K562 (cell line): ENCODE measurements around the gene GLT6D1. TPM values are rescaled to one million over a fixed set of nuclear protein-coding genes. Genes with fewer than 3 reads are reported as not detected.

ENCODE experiments used
- ATAC-seq: fragments of 200-7000 bp; cut with Tn5 transposase; 3 replicates; pipeline ENCODE4 v1.9.1; 2020; ENCODE audit warnings: moderate library complexity
- BruUV-seq: library from RNA; stranded (reverse); fragments of 400-500 nt; replicated peaks from 2 replicates; lab custom pipeline; 2021; lab: Mats Ljungman, UMichigan
- CTCF ChIA-PET: fragments of 300-600 bp; formaldehyde crosslinking; extraction: SDS; loops from one replicate; lab custom pipeline; 2021; ENCODE audit warnings: low intra/inter-chr PET ratio; lab: Yijun Ruan, JAX
- POLR2A ChIA-PET: fragments of 300-600, 350-650 bp; sonication (Branson Sonifier 250); formaldehyde crosslinking; extraction: SDS; loops from one replicate; lab custom pipeline; 2021; ENCODE audit warnings: antibody characterized with exemption, inconsistent platforms; lab: Yijun Ruan, JAX
- DNase-seq, 4 experiments: peaks; one replicate each; pipeline versions ENCODE4 v3.0.0 to v3.0.0-alpha.2; 2011 to 2018; ENCODE audit warnings: low spot score in 3 of 4, mixed read lengths in 3 of 4; ENCODE audit errors: extremely low read depth in 1 of 4
- FAIRE-seq: peaks from 2 replicates; lab custom pipeline; 2011; peaks lifted over from hg19 to GRCh38; lab: Jason Lieb, UNC
- H2AFZ ChIP-seq: 2 replicates; pipeline ENCODE4 v1.6.0; 2011; ENCODE audit warnings: low read depth, low read length, control low read depth, inconsistent platforms
- H3K27ac ChIP-seq: fragments of 200-600 bp; 3 replicates; pipeline ENCODE4 v1.8.0; 2011; ENCODE audit warnings: low read depth, mild to moderate bottlenecking, control low read depth, inconsistent platforms, low read length, moderate library complexity, mixed read lengths; ENCODE audit errors: extremely low read depth
- H3K27me3 ChIP-seq, 2 experiments: fragments of 300-600 bp in 1 of 2; 2 replicates in 1 of 2; 3 replicates in 1 of 2; pipeline versions ENCODE4 v1.6.0 to v1.8.0; 2011; ENCODE audit warnings: inconsistent platforms in 2 of 2, low read length in 2 of 2, mild to moderate bottlenecking in 1 of 2, mixed read lengths in 1 of 2, moderate library complexity in 1 of 2; ENCODE audit not compliant: control insufficient read depth in 2 of 2, insufficient read depth in 2 of 2
- H3K36me3 ChIP-seq: fragments of 300-600 bp; 3 replicates; pipeline ENCODE4 v1.8.0; 2011; ENCODE audit warnings: mild to moderate bottlenecking, low read length, inconsistent platforms; ENCODE audit not compliant: control insufficient read depth, insufficient read depth
- H3K4me1 ChIP-seq, 2 experiments: fragments of 200-600 bp in 1 of 2; replicated peaks in 1 of 2; 2 replicates in 1 of 2; 3 replicates in 1 of 2; pipeline versions ENCODE4 v1.5.1 to v1.8.0; 2011; ENCODE audit warnings: inconsistent platforms in 2 of 2, low read length in 2 of 2, mild to moderate bottlenecking in 1 of 2, mixed read lengths in 1 of 2, moderate library complexity in 1 of 2; ENCODE audit not compliant: control insufficient read depth in 2 of 2, insufficient read depth in 2 of 2
- H3K4me2 ChIP-seq: 2 replicates; pipeline ENCODE4 v1.6.1; 2011; ENCODE audit warnings: low read length, control low read depth, inconsistent platforms, mixed read lengths; ENCODE audit not compliant: insufficient read depth
- H3K4me3 ChIP-seq: fragments of 200-600 bp; sonication (generic), shearing (Covaris generic); 2 replicates; pipeline ENCODE4 v1.5.1; 2016; ENCODE audit warnings: control low read depth, inconsistent platforms
- H3K79me2 ChIP-seq: fragments of 200-600 bp; 3 replicates; pipeline ENCODE4 v1.8.0; 2011; ENCODE audit warnings: low read length, inconsistent platforms; ENCODE audit not compliant: control insufficient read depth, insufficient read depth
- H3K9ac ChIP-seq, 2 experiments: 2 replicates each; pipeline versions ENCODE4 v1.6.0 to v1.6.1; 2011; ENCODE audit warnings: low read depth in 2 of 2, low read length in 2 of 2, control low read depth in 1 of 2, inconsistent platforms in 1 of 2, mild to moderate bottlenecking in 1 of 2, mixed read lengths in 1 of 2; ENCODE audit not compliant: insufficient read depth in 1 of 2
- H3K9me1 ChIP-seq: one replicate; pipeline ENCODE4 v1.6.0; 2011; ENCODE audit warnings: inconsistent platforms, mild to moderate bottlenecking, low read length, moderate library complexity; ENCODE audit not compliant: control insufficient read depth, insufficient read depth
- H3K9me3 ChIP-seq: replicated peaks from 2 replicates; pipeline ENCODE4 v1.5.1; 2011; ENCODE audit warnings: low read depth, low read length, inconsistent platforms; ENCODE audit not compliant: control insufficient read depth, insufficient read depth
- H4K20me1 ChIP-seq: replicated peaks from 2 replicates; pipeline ENCODE4 v1.6.1; 2011; ENCODE audit warnings: low read length, inconsistent platforms, mixed read lengths; ENCODE audit not compliant: control insufficient read depth, insufficient read depth
- BHLHE40 ChIP-seq: IDR thresholded peaks from 2 replicates; pipeline ENCODE4 v1.6.1; 2011; ENCODE audit warnings: low read length, improper control_type of control experiment
- FUS ChIP-seq: fragments of 200-400 bp; formaldehyde crosslinking; optimal IDR thresholded peaks from 2 replicates; pipeline ENCODE3; 2017; ENCODE audit warnings: low read depth, low read length
- NFIC ChIP-seq: fragments of 450-650 bp; IDR thresholded peaks from 2 replicates; pipeline ENCODE4 v1.6.1; 2017; ENCODE audit warnings: mild to moderate bottlenecking, inconsistent platforms
- XRCC3 ChIP-seq: fragments of 450-650 bp; IDR thresholded peaks from 2 replicates; pipeline ENCODE4 v1.6.1; 2017; ENCODE audit warnings: mild to moderate bottlenecking, moderate library complexity
- WGBS: fragments of 100-300 bp; shearing (Covaris generic); methylation state at CpG from one replicate; pipeline ENCODE4 v1.1.6; 2016; ENCODE audit warnings: low coverage, mixed read lengths; ENCODE audit not compliant: insufficient coverage; ENCODE audit errors: missing lambda C conversion rate; 5-methylcytosine and 5-hydroxymethylcytosine counted together
- in situ Hi-C: fragments of 300-500 bp; cut with MboI; formaldehyde crosslinking; loops from 4 replicates; pipeline ENCODE4 v1.15.0; 2018; ENCODE audit warnings: inconsistent platforms, mixed read lengths
- intact Hi-C: fragments of 100-400 bp; cut with micrococcal nuclease; formaldehyde crosslinking; loops from 2 replicates; pipeline ENCODE4 v1.14.2; 2022
- polyA plus RNA-seq, 8 experiments: library from polyadenylated mRNA; depleted of rRNA in 4 of 8; stranded (reverse) in 5 of 8; unstranded in 3 of 8; fragments of >200 nt; fragmentation: Nextera tagmentation in 2 of 8; fragmentation: Illumina TruSeq in 1 of 8; extraction: Ambion mirVana in 2 of 8; extraction: Trizol in 1 of 8; gene quantifications; 2 replicates each; pipeline versions ENCODE4 v1.2.1 to v1.2.3, GENCODE V29; 2011 to 2014; ENCODE audit warnings: inconsistent platforms in 1 of 8, missing spikeins in 1 of 8
- total RNA-seq, 7 experiments: library from RNA; depleted of rRNA in 6 of 7; stranded (reverse); fragments of >200 nt in 6 of 7; fragmentation: Illumina TruSeq in 2 of 7; extraction: Trizol in 2 of 7; gene quantifications; 2 replicates each; pipeline versions ENCODE4 v1.2.1 to v1.2.3, GENCODE V29; 2011 to 2021; ENCODE audit warnings: low replicate concordance in 1 of 7
- TF ChIP-seq, protein P1 (sequence below): fragments of 450-650 bp; IDR thresholded peaks from one replicate; pipeline ENCODE4 v1.6.1; 2018; ENCODE audit warnings: mild to moderate bottlenecking, moderate library complexity; ENCODE audit not compliant: partially characterized antibody

Gene GLT6D1
- total and polyA plus RNA-seq, 9 of the 15 experiments (the other 6 are each of a cell fraction or from before 2014, with no cell fraction given), result not detected

DNA sequence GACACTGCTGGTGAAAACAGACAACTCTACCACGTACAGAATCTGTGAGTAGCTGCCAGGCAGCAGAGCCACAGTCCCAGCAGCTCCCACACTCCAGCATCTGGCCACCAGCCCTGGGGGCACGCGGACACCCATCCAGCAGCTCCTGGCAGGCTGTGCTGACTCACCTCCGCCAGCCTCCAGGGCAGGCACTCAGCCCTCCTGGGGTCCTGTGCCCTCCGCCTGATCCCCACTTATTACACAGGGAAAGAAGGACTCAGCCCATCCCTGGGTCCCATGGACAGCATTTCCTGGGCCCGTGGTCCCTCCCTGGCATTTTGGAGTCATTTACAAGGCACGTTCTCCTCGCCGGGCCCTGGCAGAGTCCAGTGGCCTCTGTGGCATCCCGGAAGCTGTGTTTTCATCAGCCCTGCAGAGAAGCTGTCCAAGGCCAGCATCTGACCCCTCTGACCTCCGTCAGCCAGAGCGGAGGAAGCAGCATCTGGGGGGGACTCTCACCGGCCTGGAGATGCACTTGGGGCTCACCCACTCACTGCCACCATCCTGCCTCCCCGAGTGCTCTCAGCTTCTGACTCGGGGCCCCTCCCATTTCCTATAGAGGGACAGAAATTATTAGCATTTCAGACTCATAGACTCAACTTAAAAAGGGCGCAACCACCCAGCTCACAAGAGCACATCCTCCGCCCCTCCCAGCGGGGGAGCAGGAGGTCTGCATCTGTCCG is 56.2 kb downstream of the GLT6D1 start (continued):
- TF ChIP-seq, protein P1, sequence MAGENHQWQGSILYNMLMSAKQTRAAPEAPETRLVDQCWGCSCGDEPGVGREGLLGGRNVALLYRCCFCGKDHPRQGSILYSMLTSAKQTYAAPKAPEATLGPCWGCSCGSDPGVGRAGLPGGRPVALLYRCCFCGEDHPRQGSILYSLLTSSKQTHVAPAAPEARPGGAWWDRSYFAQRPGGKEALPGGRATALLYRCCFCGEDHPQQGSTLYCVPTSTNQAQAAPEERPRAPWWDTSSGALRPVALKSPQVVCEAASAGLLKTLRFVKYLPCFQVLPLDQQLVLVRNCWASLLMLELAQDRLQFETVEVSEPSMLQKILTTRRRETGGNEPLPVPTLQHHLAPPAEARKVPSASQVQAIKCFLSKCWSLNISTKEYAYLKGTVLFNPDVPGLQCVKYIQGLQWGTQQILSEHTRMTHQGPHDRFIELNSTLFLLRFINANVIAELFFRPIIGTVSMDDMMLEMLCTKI, result no peak
- TF ChIP-seq XRCC3 (no peak), NFIC (no peak)

DNA sequence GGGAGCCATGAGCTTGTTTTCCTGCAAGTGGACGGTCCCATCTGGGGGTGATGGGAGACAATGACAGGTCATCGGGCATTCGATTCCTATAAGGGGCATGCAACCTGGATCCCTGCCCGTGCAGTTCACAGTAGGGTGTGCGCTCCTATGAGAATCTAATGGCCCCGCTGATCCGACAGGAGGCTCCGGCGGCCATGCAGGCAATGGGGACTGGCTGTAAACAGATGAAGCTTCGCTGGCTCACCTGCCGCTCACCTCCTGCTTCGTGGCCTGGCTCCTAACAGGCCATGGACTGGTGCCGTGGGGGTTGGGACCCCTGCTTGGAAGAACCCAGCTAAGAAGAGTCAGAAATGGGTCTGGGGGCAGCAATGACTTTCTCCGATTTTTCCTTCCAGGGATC is 56.8 kb downstream of the GLT6D1 start:
- H3K27ac ChIP-seq, result no peak overlapping the region
- FAIRE-seq (no peak), ATAC-seq (no peak), DNase-seq (no peak)
- H3K4me3 ChIP-seq, result no peak overlapping the region
- POLR2A ChIA-PET, result interaction anchor here (0.6 kb wide), 1 partner anchor 1236 kb away, joined by 3 read pairs; no protein-coding TSS in a partner anchor
- no peaks in the 10 kb centered on the region for H3K9me1 ChIP-seq
- no TSS peak for BruUV-seq
- intact Hi-C loops (no loop called here), in situ Hi-C loops (no loop called here)
- no peaks in the 10 kb centered on the region for H3K36me3 ChIP-seq
- H3K79me2 ChIP-seq, result no peaks in the 10 kb centered on the region
- peaks cover 0 to 67% of the 10 kb centered on the region in 2 experiments; a peak in 3 of 5 replicates for H3K27me3 ChIP-seq
- CTCF ChIA-PET, result no interaction called here
- no peak overlapping the region for H2AFZ ChIP-seq
- H3K4me1 ChIP-seq, result peaks cover 7 to 28% of the 10 kb centered on the region in 2 experiments; a peak in 2 of 5 replicates
- H3K9ac ChIP-seq, result no peak overlapping the region
- H3K9me3 ChIP-seq, result no peaks in the 10 kb centered on the region
- 0 out of 2 replicates have a peak, but pooled peaks cover 5% of the 10 kb centered on the region for H4K20me1 ChIP-seq
- no peak overlapping the region for H3K4me2 ChIP-seq
- no peak for TF ChIP-seq FUS
- no peak for TF ChIP-seq BHLHE40
- TF ChIP-seq, all 486 proteins: peak for 0
- WGBS, result 3% methylated on average over 14 of the region's 14 CpGs
